Right kidney (tissue), 1 donor: ENCODE measurements around the gene HLA-DQA1.
"Not testable (repeated sequence)": the region's sequence is repeated elsewhere in the genome, so short reads cannot be mapped to it uniquely, and the experiment has no call there.

Experiments
- DNase-seq: peaks from one replicate; pipeline ENCODE4 v3.0.0-alpha.2; 2016

The HLA-DQA1 gene

DNA sequence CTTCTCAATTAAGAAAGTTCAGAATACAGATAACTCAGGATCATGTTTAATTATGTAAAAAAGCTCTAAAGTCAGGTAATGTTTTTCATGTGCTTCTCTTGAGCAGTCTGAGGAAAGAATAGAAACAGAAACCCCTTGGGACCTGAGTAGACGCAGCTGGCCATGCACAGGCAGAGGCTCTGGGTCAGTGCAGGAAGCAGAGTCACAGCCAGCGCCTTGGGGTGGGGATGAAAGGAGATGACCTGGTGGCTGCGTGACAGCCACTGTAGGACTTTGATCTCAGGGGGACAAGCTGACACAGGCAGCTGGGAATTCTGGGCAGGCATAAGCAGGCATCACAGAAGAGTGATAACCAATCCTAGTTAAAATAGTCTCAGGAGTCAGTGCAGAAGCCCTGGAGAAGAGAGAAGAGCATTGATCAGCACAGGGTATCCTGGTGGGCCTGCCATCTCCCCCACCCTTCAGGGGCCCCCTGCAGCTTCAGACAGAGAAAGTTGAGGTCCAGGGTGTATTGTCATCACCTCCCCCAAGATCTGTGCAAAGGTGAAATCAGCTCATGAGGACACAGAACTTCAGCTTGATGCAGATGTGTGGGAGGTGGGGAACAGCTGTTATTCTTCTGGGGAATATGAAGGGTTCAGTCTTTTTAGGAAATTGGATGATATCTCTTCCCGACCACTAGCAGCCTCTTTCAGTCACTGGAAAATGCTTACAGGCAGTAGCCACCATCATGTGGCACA, 22.8 kb downstream of the HLA-DQA1 start:
- no peak for DNase-seq

DNA sequence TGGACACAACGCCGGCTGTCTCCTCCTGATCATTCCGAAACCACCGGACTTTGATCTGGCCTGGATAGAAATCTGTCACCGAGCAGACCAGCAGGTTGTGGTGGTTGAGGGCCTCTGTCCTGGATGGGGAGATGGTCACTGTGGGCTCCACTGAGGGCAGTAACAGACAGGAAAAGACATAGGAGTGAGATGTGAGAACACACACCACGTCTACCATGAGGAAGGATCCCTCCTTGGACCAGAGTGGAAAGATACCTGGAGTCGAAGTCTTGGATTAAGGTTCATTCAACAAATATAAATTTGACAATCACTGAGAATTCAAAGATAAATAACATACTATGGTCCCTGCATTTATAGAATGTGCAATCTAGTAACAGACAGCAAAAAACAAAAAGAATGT, 24.9 kb downstream of the HLA-DQA1 start:
- DNase-seq, result no peak

DNA sequence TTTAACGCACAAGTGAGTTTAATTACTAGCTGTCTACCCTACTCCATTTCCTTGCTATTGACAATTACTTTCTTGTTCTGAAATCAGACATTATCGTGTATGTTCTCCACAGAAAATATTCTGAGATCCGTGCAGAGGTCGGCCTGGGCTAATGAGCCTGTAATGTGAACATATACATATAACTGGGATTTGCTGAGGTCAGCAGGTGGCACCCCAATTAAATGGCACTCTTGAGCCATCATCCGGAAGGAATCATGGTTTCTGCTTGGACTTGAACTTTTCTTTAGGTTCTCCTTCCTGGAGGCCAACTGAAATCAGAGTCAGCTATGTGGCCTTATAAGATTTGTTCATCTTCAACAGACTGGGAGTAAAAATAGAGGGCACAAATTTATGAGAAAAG, 25.6 kb downstream of the HLA-DQA1 start:
- DNase-seq, result no peak

DNA sequence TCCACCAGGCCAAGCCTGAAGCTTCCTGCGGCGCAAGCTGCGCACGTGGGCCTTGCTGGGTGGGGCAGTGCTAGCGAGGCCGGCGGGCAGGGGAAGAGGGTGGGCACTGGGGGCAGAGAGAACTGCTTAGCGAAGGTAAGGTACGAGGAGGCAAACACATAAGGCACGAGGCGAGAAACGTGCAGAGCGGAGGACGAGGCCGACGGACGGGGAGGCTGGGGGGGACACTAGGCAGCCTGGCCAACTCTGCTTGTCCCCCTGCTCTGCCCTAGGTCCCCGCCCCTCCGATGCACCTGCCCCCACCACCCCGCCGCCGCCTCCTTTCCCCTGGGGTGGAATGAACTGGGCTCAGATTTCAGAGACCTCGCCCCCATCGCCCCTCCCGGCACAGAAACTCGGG, 27.1 kb downstream of the HLA-DQA1 start:
- no peak for DNase-seq

DNA sequence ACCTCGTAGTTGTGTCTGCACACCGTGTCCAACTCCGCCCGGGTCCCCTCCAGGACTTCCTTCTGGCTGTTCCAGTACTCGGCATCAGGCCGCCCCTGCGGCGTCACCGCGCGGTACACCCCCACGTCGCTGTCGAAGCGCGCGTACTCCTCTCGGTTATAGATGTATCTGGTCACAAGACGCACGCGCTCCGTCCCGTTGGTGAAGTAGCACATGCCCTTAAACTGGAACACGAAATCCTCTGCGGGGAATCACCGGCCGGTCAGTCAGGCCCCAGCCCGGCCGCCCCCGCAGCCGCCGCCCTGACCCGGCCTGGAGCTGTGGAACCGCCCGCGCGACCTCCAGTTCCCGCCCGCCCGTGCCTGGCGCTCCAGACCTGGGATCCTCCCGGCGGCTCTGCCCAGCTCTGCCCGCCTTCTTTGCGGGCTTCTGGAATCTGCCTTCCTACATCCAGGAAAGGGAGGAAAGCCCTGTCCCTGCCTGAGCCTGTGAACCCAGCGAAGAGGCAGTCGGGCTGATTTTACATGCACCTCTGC, 27.7 kb downstream of the HLA-DQA1 start:
- no peak for DNase-seq

DNA sequence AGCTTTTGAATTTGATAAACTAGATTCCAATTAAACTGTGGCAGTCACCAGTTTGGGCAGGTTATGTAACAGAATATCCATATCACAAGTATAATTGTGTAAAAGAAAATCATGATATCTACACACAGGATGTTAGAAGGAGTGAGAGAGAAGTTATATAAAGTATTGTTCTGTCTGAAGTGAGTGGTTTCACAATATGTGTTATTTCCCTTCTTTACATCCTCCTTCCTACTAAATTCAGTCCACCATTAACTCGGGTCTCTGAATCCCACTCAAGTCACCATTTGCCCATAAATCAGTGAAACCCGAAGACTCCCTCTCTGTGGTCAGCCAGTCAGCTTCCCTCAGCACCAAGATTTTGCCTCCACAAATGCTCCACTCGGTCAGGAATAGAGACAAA, 28.5 kb downstream of the HLA-DQA1 start:
- no peak for DNase-seq

DNA sequence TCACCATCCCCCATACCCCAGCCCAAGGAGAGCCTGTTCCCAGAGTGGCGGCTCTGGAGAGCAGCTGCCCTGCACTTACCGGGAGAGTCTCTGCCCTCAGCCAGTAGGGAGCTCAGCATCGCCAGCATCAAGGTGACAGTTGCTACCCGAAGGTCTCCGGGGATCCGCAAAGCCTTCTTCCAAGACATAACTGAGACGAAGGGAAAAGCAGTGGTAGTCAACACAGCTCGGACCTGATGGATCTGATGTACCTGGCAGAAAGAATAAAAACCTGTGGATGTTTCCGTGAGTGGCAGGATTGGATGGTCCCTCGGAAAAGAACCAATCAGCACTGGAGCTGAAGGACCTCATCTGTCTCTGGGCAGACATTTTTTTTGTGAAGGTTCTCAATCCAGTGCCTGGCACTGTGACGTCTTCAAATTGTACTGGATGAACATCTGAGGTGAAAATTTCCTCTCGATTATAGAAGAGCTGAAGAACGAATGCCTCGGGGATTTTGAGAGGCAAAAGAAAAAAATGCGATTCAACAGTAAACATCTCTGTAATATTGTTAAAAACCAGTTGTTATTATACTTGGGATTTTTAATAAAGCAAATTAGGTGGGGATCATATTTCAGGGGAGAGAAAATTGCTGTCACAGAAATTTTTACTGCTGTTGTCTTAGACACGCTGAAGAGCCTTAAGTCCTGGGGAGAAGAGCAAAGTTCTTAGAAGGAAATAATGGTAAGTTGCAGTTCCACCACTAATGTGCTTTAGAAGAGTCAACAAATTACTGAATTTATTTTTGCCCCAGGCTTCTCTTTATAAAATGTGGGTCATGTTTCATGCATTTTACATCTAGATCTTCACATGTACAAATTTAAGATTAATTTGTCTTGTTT, 29.5 kb downstream of the HLA-DQA1 start, which contains the start of gene HLA-DQB1:
Gene HLA-DQB1, minus strand, starts transcription at position 238 of the 881 bp plus-strand sequence. Its CDS starts 50 bp downstream, at position 188.
- peak; percentile 31 for DNase-seq

DNA sequence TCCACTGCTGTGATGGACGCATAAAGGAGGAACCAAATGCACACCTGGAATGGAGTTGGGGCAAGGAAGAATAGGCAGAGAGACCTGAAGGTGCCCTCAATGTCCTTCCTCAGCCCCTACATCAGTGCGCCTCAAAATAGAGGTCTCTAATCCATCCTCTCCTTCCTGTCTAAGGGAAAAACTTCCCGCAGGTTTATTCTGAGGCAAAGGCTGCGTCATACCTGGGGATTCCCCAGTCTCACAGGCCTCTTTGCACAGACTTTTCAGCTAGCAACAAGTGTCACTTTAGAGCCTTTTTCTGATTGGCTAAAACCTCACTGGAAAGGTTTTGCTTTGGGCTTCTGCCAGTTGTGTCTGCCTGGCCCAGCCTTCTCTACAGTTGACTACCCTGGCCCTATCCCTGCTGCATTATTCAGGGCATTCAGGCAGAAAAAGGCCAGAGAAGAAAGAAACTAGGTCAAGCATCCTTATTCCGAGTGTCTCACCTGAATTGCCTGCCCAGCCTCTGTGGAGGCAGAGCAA, 31.1 kb downstream of the HLA-DQA1 start:
- DNase-seq, result no peak

DNA sequence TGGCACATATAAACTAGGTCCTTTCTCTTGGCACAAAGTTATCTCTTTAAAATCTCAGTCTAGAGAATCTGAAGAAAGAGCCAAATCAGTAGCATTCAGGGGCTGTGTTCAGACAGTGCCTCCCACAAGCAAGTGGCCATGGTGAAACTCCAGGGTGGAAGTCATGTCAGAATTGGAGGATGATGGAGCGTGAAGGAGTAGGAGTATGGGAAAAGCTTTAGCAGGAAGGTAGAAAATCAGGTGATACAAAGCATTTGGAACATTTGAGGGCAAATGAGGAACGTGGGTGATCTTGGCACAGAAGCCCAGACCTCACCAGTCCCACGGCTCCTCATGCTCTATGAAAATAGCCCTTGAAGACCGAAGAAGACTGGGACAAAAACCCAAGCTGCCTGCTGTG, 32.0 kb downstream of the HLA-DQA1 start:
- no peak for DNase-seq

DNA sequence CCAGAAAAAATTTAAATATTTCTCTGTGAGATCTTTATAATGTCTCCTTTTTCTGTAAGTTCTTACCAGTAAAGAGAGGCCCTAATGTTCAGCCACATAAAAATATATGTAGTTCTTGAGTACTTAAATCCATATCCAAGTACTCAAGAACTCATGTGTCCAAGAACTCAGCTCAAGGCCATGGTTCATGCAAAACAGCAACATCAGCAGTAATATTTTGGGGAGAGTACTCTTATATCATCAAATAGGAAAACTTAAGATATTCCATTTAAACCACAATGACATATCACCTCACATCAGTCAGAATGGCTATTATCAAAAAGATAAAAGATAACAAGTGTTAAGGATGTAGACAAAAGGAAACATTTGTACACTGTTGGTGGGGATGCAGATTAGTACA, 32.7 kb downstream of the HLA-DQA1 start:
- DNase-seq, result no peak

DNA sequence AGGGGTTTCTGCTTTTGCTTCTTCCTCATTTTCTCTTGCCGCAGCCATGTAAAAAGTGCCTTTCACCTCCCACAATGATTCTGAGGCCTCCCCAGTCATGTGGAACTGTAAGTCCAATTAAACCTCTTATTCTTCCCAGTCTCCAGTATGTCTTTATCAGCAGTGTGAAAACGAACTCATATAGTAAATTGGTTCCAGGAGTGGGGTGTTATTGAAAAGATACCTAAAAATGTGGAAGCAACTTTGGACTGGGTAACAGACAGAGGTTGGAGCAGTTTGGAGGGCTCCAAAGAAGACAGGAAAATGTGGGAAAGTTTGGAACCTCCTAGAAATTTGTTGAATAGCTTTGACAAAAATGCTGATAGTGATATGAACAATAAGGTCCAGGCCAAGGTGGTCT, 34.7 kb downstream of the HLA-DQA1 start:
- not testable (repeated sequence) for DNase-seq

DNA sequence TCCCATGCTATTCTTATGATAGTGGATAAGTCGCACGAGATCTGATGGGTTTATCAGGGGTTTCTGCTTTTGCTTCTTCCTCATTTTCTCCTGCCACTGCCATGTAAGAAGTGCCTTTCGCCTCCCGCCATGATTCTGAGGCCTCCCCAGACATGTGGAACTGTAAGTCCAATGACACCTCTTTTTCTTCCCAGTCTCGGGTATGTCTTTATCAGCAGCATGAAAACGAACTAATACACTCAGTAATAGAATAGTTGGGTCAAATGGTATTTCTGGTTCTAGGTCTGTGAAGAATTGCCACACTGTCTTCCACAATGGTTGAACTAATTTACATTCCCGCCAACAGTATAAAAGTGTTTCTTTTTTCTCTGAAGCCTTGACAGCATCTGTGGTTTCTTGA, 36.9 kb downstream of the HLA-DQA1 start:
- DNase-seq, result not testable (repeated sequence)

DNA sequence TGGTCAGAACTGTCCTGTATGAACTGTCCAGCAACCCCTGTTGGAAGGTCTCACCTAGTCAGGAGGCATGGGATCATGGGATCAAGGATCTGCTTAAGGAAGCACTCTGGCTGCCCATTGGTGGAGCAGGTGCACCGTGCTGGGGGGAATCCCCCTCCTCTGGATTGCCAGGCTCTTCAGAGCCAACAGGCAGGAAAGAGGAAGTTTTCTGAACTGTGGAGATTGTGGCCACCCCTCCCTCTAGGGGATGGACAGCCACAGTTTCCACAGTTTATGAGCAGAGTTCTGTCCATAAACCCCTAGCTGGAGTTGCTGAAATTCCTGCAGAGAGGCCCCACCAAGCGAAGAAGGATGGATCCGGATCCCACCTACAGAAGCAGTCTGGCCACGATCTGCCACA, 42.3 kb downstream of the HLA-DQA1 start:
- no peak for DNase-seq

DNA sequence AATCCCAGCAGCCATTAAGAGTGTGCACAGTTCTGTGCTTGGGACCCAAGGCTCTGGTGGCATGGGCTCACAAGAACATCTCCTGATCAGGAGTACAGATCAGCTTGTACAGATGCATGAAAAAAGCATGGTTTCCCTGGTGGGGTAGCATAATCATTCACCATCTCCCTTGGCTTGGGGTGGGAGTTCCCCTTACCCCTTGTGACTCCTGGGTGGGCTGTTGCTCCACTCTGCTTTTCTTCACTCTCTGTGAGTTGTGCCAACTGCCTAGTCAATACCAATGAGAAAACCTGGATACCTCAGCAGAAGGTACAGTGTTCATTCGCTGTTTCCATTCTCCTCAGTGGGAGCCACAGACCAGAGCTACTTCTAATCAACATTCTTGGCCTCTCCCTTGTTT, 42.8 kb downstream of the HLA-DQA1 start:
- no peak for DNase-seq

DNA sequence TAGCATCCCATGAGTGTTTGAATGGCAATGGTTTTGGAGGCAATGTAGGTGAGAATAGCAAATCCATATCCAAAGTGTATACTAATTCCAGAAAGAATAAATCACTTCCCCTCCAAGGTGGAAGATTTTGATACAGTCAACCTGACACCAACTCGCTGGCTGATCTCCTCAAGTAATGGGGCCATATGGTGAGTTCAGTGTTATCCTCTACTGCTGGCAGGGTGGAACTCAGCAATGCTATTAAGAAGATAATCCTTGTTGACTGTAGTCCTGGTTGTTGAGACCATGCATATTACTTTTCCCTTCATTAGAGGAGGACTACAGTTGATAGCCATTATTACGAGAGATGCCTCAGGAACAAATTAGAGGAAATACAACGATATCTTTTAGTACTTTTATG, 47.0 kb downstream of the HLA-DQA1 start:
- DNase-seq, result no peak

DNA sequence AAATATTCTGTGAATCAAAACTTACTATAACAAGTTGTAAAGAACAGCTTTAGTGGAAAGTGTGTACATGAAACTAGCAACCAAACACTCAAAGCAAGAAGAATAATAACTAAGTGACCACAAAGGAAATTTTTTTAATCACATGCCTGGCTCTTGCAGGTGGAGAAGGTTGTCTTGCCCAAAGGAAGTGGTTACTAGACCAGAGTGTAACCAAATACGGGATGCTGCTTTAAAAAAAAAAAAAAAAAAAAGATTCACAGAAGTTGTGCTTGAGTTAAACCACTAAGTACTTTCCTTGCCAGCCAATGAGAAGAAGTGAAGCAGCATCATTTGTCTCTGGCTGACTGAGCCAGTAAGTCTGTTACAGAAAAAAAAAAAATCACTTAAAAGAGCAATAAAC, 48.4 kb downstream of the HLA-DQA1 start:
- DNase-seq, result no peak

DNA sequence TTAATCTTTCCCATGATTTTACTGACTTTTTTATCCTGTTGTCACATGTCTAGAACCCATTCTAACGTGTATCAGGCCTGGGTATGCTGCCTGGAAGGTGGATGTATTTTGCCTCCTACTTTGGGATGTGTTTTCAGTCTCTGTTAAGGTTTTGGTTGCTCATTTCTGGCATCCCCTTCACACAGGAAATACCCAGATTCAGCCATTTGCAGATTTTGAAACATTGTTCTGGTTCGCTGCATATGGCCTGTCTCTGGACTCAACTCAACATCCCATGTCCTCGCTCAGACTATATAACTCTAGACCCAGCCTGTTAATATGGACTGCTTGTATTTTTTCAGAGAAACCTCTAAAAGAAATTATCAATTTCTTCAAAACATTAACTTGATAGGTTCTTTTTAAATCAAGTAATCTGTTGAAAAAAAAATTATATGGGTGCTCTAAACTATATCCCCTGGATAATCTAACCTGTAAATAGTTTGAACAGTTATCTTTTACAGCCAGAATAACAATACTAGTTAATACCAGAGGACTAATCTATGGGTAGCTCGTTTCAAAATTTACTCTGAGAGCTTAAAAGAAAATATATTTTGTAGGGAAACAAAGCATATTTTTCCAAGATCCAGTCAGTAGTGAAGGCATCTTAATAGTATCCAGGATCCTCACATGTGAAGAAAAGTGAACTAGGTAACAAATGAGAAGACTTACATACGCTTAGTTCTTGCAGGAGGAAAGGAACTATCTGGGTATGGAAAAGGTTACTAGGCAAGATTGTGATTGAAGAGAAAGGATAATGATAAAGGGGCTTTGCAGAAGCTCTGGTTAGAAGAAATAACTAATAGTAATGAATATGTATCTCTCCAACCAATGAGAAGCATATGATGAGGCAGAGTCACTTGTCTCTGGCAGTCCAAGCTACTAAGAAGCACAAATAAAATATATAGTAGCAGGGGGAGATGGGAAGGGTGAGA, 52.6 kb downstream of the HLA-DQA1 start:
- no peak for DNase-seq

DNA sequence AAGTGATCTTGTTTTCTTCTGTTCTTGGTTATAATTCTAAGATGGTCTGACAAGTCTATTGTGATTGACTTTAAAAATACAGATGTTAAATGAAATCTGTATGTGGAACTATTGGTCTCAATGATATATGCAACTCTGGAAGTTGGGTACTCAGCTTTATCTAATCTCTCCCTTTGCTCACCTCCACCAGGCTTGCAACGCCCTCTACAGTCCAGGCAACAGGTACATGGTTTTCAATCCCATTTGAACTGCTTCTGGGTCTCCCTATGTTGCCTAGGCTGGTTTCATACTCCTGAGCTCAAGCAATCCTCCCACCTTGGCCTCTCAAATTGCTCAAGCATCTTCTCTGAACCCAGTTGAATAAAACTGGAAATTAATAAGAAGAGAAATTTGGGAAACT, 54.8 kb downstream of the HLA-DQA1 start:
- no peak for DNase-seq
